PC-9 (cell line): Measurements from ENCODE around the gene SMARCA4. TPM values are rescaled to one million over a fixed set of nuclear protein-coding genes. Genes with fewer than 3 reads are reported as not detected.

ENCODE experiments used
- BruUV-seq: library from RNA; stranded (reverse); fragments of 400-500 nt; replicated peaks from 2 replicates; lab custom pipeline; 2021; lab: Mats Ljungman, UMichigan
- CTCF ChIA-PET: fragments of 300-600 bp; sonication (Branson Sonifier 250); formaldehyde crosslinking; loops from one replicate; lab custom pipeline; 2022; ENCODE audit warnings: antibody characterized with exemption; lab: Charles Lee
- POLR2A ChIA-PET: fragments of 300-600 bp; sonication (Branson Sonifier 250); formaldehyde crosslinking; loops from one replicate; lab custom pipeline; 2022; ENCODE audit warnings: antibody characterized with exemption; ENCODE audit not compliant: unreplicated experiment; lab: Charles Lee
- DNase-seq, 2 experiments: peaks; one replicate each; pipeline versions ENCODE4 v3.0.0 to v3.0.0-alpha.2; 2015 to 2022; ENCODE audit warnings: mixed read lengths in 1 of 2
- H2AFZ ChIP-seq: fragments of 200-600 bp; sonication (generic); 2 replicates; pipeline ENCODE4 v1.8.1; 2017; ENCODE audit warnings: antibody characterized with exemption
- H3F3A ChIP-seq: fragments of 200-600 bp; sonication (generic); 2 replicates; pipeline ENCODE4 v1.8.1; 2017; ENCODE audit warnings: antibody characterized with exemption, mild to moderate bottlenecking, low read depth; ENCODE audit not compliant: insufficient read depth
- H3K27ac ChIP-seq: fragments of 200-600 bp; sonication (generic); 2 replicates; pipeline ENCODE4 v1.6.1; 2016; ENCODE audit warnings: mixed run types
- H3K27me3 ChIP-seq: fragments of 200-600 bp; sonication (generic); 2 replicates; pipeline ENCODE4 v1.6.1; 2016; ENCODE audit warnings: low read depth, mixed run types; ENCODE audit not compliant: insufficient read depth
- H3K36me3 ChIP-seq: fragments of 200-600 bp; sonication (generic); 2 replicates; pipeline ENCODE4 v1.6.1; 2016; ENCODE audit warnings: low read depth, mixed run types
- H3K4me1 ChIP-seq: fragments of 200-600 bp; sonication (generic); replicated peaks from 2 replicates; pipeline ENCODE4 v1.6.1; 2016; ENCODE audit warnings: mixed run types; ENCODE audit not compliant: insufficient read depth
- H3K4me2 ChIP-seq: fragments of 200-600 bp; sonication (generic); 2 replicates; pipeline ENCODE4 v1.6.1; 2017; ENCODE audit warnings: mixed run types
- H3K4me3 ChIP-seq: fragments of 200-600 bp; sonication (generic); 2 replicates; pipeline ENCODE4 v1.6.1; 2016; ENCODE audit warnings: mixed run types
- H3K79me2 ChIP-seq: fragments of 200-600 bp; sonication (generic); 2 replicates; pipeline ENCODE4 v1.6.1; 2017; ENCODE audit warnings: low read depth, mixed run types
- H3K9me2 ChIP-seq: fragments of 200-600 bp; sonication (generic); 2 replicates; pipeline ENCODE4 v1.8.1; 2017; ENCODE audit warnings: mild to moderate bottlenecking; ENCODE audit not compliant: insufficient read depth
- H3K9me3 ChIP-seq: fragments of 200-600 bp; sonication (generic); 2 replicates; pipeline ENCODE4 v1.8.1; 2016; ENCODE audit warnings: low read depth; ENCODE audit not compliant: insufficient read depth
- H4K20me1 ChIP-seq: fragments of 200-600 bp; sonication (generic); 2 replicates; pipeline ENCODE4 v1.8.1; 2017; ENCODE audit not compliant: insufficient read depth
- CTCF ChIP-seq: fragments of 200-600 bp; sonication (generic); conservative IDR thresholded peaks from 2 replicates; pipeline ENCODE4 v1.6.1; 2017; ENCODE audit warnings: mixed run types, antibody characterized with exemption, mild to moderate bottlenecking, moderate library complexity
- EZH2 ChIP-seq: fragments of 200-600 bp; sonication (generic); IDR thresholded peaks from 2 replicates; pipeline ENCODE4 v1.8.0; 2017; ENCODE audit warnings: antibody characterized with exemption, low read depth
- intact Hi-C: fragments of 100-400 bp; cut with micrococcal nuclease; formaldehyde crosslinking; loops from one replicate; pipeline ENCODE4 v1.10.0; 2022; ENCODE audit not compliant: unreplicated experiment
- total RNA-seq: library from RNA; stranded (reverse); gene quantifications from 2 replicates; pipeline ENCODE4 v1.2.3, GENCODE V29; 2021

Gene SMARCA4
- total RNA-seq, 1 experiment from 2014 or later = 136 TPM

- H3K4me3 ChIP-seq = no peak overlapping the region
- peaks cover 4% of the 10 kb centered on the region; the same call in 1 of the 2 replicates for H3K36me3 ChIP-seq
- H3K9me3 ChIP-seq = no peaks in the 10 kb centered on the region
- peaks cover 8% of the 10 kb centered on the region; the same call in 1 of the 2 replicates for H3K79me2 ChIP-seq
- ChIA-PET CTCF (no interaction called here), POLR2A (no interaction called here)
- peaks cover 2% of the 10 kb centered on the region; the same call in 1 of the 2 replicates for H3K4me1 ChIP-seq
- no peak overlapping the region for H3K4me2 ChIP-seq
- no peak overlapping the region for H2AFZ ChIP-seq
- no peaks in the 10 kb centered on the region for H3K27me3 ChIP-seq
- TF ChIP-seq EZH2 = no peak
- no peak for TF ChIP-seq CTCF
- H3K9me2 ChIP-seq = no peaks in the 10 kb centered on the region
- DNase-seq = peak in 1 of 2 experiments; percentile 30
- H3K27ac ChIP-seq = no peak overlapping the region
- peaks cover 45% of the 10 kb centered on the region for H3F3A ChIP-seq
- BruUV-seq = TSS peak; percentile 23
- 0 out of 2 replicates have a peak, but pooled peaks cover 8% of the 10 kb centered on the region for H4K20me1 ChIP-seq
- intact Hi-C loops = no loop called here
Observed at GRCh38 chr19:10921910-10922637, 38.8 kb upstream of the SMARCA4 start.

- Histone ChIP-seq H3K79me2 (peaks cover 14% of the 10 kb centered on the region), H3K4me2 (no peak overlapping the region), H3K27me3 (no peaks in the 10 kb centered on the region), H3K27ac (no peak overlapping the region), H3K36me3 (peaks cover 4% of the 10 kb centered on the region; the same call in 1 of the 2 replicates), H3K4me3 (no peak overlapping the region), H3F3A (peaks cover 41% of the 10 kb centered on the region), H4K20me1 (0 out of 2 replicates have a peak, but pooled peaks cover 8% of the 10 kb centered on the region), H2AFZ (no peak overlapping the region), H3K4me1 (peaks cover 8% of the 10 kb centered on the region; the same call in 1 of the 2 replicates), H3K9me3 (no peaks in the 10 kb centered on the region), H3K9me2 (no peaks in the 10 kb centered on the region)
- intact Hi-C loops = no loop called here
- no TSS peak for BruUV-seq
- ChIA-PET CTCF (no interaction called here), POLR2A (no interaction called here)
- no peak for TF ChIP-seq CTCF
- no peak for TF ChIP-seq EZH2
- DNase-seq = no peak
Observed at GRCh38 chr19:10922638-10923014, 38.2 kb upstream of the SMARCA4 start.

- no peaks in the 10 kb centered on the region for H3K9me2 ChIP-seq
- H4K20me1 ChIP-seq = 0 out of 2 replicates have a peak, but pooled peaks cover 8% of the 10 kb centered on the region
- H3K4me1 ChIP-seq = peaks cover 8% of the 10 kb centered on the region; the same call in 1 of the 2 replicates
- H3K4me3 ChIP-seq = no peak overlapping the region
- DNase-seq = peak in 1 of 2 experiments; percentile 25
- H3K79me2 ChIP-seq = peaks cover 20% of the 10 kb centered on the region
- H3K27ac ChIP-seq = no peak overlapping the region
- peaks cover 4% of the 10 kb centered on the region; the same call in 1 of the 2 replicates for H3K36me3 ChIP-seq
- no TSS peak for BruUV-seq
- no peak overlapping the region for H3K4me2 ChIP-seq
- POLR2A ChIA-PET = no interaction called here
- TF ChIP-seq EZH2 (no peak), CTCF (no peak)
- H3K9me3 ChIP-seq = no peaks in the 10 kb centered on the region
- H3K27me3 ChIP-seq = no peaks in the 10 kb centered on the region
- no peak overlapping the region for H2AFZ ChIP-seq
- CTCF ChIA-PET = no interaction called here
- intact Hi-C loops = no loop called here
- peaks cover 34% of the 10 kb centered on the region for H3F3A ChIP-seq
Observed at GRCh38 chr19:10923260-10924112, 37.3 kb upstream of the SMARCA4 start.
